Cardiac muscle cell (in vitro differentiated cells and primary cell): Measurements from ENCODE around the gene ALG1. TPM values are rescaled to one million over a fixed set of nuclear protein-coding genes. Genes with fewer than 3 reads are reported as not detected.

Experiments used
- DNase-seq, 2 donors: peaks; one replicate each; pipeline versions ENCODE4 v3.0.0 to v3.0.0-alpha.2; 2010 to 2017; ENCODE audit warnings: low read depth in 1 of 2, low spot score in 1 of 2
- H3K27ac ChIP-seq: fragments of 200-600 bp; sonication (generic); 2 replicates; pipeline ENCODE4 v1.5.1; 2016
- H3K27me3 ChIP-seq: fragments of 200-600 bp; sonication (generic); 2 replicates; pipeline ENCODE4 v1.6.0; 2016; ENCODE audit warnings: control low read depth
- H3K36me3 ChIP-seq: fragments of 200-600 bp; sonication (generic); 2 replicates; pipeline ENCODE4 v1.5.1; 2016; ENCODE audit warnings: control low read depth
- H3K4me1 ChIP-seq: fragments of 200-600 bp; sonication (generic); 2 replicates; pipeline ENCODE4 v1.8.1; 2017; ENCODE audit warnings: low read depth, mild to moderate bottlenecking, mixed run types
- H3K4me3 ChIP-seq: fragments of 200-600 bp; sonication (generic); 2 replicates; pipeline ENCODE4 v1.5.1; 2016; ENCODE audit warnings: mild to moderate bottlenecking
- H3K9me3 ChIP-seq: fragments of 200-600 bp; sonication (generic); 2 replicates; pipeline ENCODE4 v1.5.1; 2017; ENCODE audit warnings: low read depth, mild to moderate bottlenecking, control low read depth
- polyA plus RNA-seq: library from polyadenylated mRNA; unstranded; fragments of >200 nt; fragmentation: Nextera tagmentation; extraction: Ambion mirVana; gene quantifications from 2 replicates; pipeline ENCODE4 v1.2.1, GENCODE V29; 2016
- total RNA-seq: library from RNA; depleted of rRNA; stranded (reverse); fragments of >200 nt; gene quantifications from 2 replicates; pipeline ENCODE4 v1.2.3, GENCODE V29; 2016
- TF ChIP-seq, protein P1 (sequence below): IDR thresholded peaks from 2 replicates; pipeline ENCODE4 v1.5.1; 2012; ENCODE audit warnings: low read depth, mild to moderate bottlenecking, low read length

The ALG1 gene, protein sequence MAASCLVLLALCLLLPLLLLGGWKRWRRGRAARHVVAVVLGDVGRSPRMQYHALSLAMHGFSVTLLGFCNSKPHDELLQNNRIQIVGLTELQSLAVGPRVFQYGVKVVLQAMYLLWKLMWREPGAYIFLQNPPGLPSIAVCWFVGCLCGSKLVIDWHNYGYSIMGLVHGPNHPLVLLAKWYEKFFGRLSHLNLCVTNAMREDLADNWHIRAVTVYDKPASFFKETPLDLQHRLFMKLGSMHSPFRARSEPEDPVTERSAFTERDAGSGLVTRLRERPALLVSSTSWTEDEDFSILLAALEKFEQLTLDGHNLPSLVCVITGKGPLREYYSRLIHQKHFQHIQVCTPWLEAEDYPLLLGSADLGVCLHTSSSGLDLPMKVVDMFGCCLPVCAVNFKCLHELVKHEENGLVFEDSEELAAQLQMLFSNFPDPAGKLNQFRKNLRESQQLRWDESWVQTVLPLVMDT
- total RNA-seq (16.7 and 26.5 TPM in 2 replicates), polyA plus RNA-seq (20.0 and 20.2 TPM in 2 replicates)

DNA sequence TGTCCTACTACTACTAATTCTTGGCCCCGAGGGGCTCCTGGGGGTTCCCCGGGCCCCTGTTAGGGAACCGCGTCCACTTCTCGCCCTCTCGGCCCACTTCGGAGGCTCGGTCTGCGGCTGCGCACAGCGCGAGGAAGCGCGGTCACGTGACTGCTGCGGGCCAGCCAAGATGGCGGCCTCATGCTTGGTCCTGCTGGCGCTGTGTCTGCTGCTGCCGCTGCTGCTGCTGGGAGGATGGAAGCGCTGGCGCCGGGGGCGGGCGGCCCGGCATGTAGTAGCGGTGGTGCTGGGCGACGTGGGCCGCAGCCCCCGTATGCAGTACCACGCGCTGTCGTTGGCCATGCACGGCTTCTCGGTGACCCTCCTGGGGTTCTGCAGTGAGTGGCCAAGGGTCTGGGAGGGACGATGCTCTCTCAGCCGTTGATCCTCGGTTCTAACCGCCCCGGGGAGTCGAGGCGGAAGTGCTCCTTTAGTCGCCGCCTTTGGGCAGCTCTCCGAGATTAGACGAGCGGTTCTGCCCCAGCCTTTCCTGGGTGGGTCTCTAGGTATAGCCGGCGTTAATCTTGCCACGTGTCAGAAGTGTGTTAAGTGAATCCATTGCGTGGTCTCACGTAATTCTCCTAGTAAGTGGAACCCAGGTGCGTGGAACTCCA, at the start of gene ALG1:
Gene ALG1 (plus strand): TSS at position 163 of the 653 bp plus-strand sequence. CDS start 7 bp downstream, at position 170.
- TF ChIP-seq, protein P1, sequence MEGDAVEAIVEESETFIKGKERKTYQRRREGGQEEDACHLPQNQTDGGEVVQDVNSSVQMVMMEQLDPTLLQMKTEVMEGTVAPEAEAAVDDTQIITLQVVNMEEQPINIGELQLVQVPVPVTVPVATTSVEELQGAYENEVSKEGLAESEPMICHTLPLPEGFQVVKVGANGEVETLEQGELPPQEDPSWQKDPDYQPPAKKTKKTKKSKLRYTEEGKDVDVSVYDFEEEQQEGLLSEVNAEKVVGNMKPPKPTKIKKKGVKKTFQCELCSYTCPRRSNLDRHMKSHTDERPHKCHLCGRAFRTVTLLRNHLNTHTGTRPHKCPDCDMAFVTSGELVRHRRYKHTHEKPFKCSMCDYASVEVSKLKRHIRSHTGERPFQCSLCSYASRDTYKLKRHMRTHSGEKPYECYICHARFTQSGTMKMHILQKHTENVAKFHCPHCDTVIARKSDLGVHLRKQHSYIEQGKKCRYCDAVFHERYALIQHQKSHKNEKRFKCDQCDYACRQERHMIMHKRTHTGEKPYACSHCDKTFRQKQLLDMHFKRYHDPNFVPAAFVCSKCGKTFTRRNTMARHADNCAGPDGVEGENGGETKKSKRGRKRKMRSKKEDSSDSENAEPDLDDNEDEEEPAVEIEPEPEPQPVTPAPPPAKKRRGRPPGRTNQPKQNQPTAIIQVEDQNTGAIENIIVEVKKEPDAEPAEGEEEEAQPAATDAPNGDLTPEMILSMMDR = no peak
- peak; percentile 89 to 92 for DNase-seq
- H3K9me3 ChIP-seq = no peaks in the 10 kb centered on the region
- H3K27me3 ChIP-seq = no peaks in the 10 kb centered on the region
- no peaks in the 10 kb centered on the region for H3K4me1 ChIP-seq
- peak within 1 kb of the TSS; percentile 81 for H3K4me3 ChIP-seq
- H3K36me3 ChIP-seq = no peaks in the 10 kb centered on the region
- H3K27ac ChIP-seq = peak within 1 kb of the TSS; percentile 78

DNA sequence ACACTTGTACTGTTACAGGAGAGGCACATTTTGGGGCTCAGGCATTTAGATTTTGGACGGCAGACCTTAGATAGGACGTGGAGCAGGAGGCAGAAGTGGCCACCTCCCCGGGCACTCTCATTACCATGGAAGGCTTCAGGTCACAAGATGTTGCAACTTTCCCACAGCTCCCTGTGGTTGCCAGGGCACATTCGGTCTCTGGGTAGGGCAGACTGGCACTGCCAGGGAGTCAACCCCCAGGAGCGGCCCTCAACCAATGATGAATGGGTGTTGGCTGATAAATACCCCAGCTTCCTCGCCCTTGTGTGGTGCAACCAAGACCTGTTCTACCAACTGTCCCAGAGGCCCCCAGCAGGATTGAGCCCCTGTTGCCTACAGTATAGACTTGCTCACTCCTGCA, 49.1 kb upstream of the ALG1 start:
- H3K27me3 ChIP-seq = no peaks in the 10 kb centered on the region
- TF ChIP-seq, protein P1 = no peak
- H3K9me3 ChIP-seq = no peaks in the 10 kb centered on the region
- no peak for DNase-seq
- H3K4me3 ChIP-seq = no peak overlapping the region
- no peaks in the 10 kb centered on the region for H3K4me1 ChIP-seq
- no peak overlapping the region for H3K27ac ChIP-seq
- no peaks in the 10 kb centered on the region for H3K36me3 ChIP-seq

DNA sequence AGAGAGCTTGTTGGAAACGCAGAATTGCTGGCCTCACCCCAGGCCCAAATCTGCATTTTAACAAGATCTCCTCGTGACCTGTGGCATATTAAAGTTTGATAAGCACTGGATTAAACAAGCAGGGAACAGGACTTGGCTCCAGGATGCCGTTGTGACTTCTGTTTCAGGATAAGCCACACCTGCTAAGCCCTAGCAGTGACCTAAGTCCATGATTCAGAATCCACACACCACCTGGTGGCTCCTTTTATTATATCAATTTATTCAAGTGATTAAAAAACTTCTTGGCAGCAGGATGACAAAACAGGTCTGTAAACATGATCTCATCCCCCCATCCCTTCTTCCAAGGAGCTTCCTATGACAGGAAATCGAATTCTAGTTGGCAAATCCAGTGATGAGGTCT, 47.0 kb upstream of the ALG1 start:
- H3K9me3 ChIP-seq = no peaks in the 10 kb centered on the region
- no peaks in the 10 kb centered on the region for H3K4me1 ChIP-seq
- H3K36me3 ChIP-seq = no peaks in the 10 kb centered on the region
- TF ChIP-seq, protein P1 = no peak
- H3K27ac ChIP-seq = no peak overlapping the region
- H3K27me3 ChIP-seq = no peaks in the 10 kb centered on the region
- H3K4me3 ChIP-seq = no peak overlapping the region
- DNase-seq = no peak

DNA sequence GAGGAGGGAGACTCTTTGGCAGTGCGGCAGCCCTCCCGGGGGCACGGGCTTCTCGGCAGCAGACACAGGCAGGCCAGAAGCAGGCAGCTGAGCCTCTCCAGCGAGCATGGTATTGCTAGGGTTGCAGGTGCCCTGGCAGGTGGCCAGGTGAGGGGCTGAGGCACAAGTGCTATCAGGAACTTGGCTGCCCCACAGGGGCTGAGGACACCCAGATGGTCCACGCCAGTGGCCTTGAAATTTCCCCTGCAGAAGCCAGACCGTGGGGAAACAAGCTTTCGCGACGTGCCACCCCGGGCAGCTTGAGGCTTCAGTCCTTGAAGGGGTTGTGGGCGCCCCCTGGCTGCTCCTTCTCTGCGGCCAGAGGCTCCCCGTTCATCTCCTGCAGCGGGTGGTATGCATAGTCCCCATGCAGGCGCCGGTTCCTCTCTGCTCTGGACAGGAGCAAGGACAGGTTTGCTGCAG, 46.4 kb upstream of the ALG1 start:
- Histone ChIP-seq H3K4me3 (no peak overlapping the region), H3K27ac (no peak overlapping the region), H3K4me1 (no peaks in the 10 kb centered on the region), H3K9me3 (no peaks in the 10 kb centered on the region), H3K36me3 (no peaks in the 10 kb centered on the region), H3K27me3 (no peaks in the 10 kb centered on the region)
- TF ChIP-seq, protein P1 = peak; percentile 41
- peak; percentile 18 to 70 for DNase-seq

DNA sequence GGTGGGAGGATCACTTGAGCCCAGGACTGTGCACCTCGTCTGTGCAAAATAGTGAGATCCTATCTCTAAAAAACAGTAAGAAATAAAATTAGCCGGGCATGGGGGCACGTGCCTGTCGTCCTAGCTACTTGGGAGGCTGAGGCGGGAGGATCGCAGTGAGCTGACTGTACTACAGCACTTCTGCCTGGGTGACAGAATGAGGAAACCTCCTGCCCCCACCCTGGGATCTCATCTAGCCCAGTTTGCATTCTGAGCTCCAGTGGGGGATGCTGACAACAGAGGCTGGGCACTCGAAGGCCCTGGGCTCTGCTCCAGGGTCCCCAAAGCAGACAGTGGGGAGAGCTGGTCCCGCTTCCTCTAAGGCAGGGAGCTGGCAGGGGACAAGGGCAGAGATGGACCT, 45.0 kb upstream of the ALG1 start:
- DNase-seq = no peak
- TF ChIP-seq, protein P1 = no peak
- Histone ChIP-seq H3K36me3 (no peaks in the 10 kb centered on the region), H3K9me3 (no peaks in the 10 kb centered on the region), H3K4me1 (no peaks in the 10 kb centered on the region), H3K27ac (no peak overlapping the region), H3K4me3 (no peak overlapping the region), H3K27me3 (no peaks in the 10 kb centered on the region)
